WTC11 (cell line): Measurements from ENCODE around the gene NXPH4. TPM values are rescaled to one million over a fixed set of nuclear protein-coding genes. Genes with fewer than 3 reads are reported as not detected.

Experiments used
- ATAC-seq: fragments of 200-7000 bp; cut with Tn5 transposase; 2 replicates; pipeline ENCODE4 v1.10.0; 2021; ENCODE audit warnings: mild to moderate bottlenecking, moderate library complexity
- CTCF ChIA-PET: fragments of 300-600 bp; sonication (Branson Sonifier 250); formaldehyde crosslinking; loops from one replicate; lab custom pipeline; 2021; ENCODE audit warnings: antibody characterized with exemption; lab: Charles Lee
- POLR2A ChIA-PET: fragments of 350-600 bp; sonication (Branson Sonifier 250); formaldehyde crosslinking; loops from one replicate; lab custom pipeline; 2021; ENCODE audit warnings: antibody characterized with exemption; lab: Charles Lee
- DNase-seq: peaks from one replicate; pipeline ENCODE4 v3.0.0; 2021; ENCODE audit warnings: low spot score
- H3K27ac Mint-ChIP-seq: 2 replicates; pipeline ENCODE4 v1.8.0; 2021; ENCODE audit warnings: mixed read lengths
- H3K27me3 Mint-ChIP-seq: 2 replicates; pipeline ENCODE4 v1.8.0; 2021; ENCODE audit warnings: low read depth, mild to moderate bottlenecking, moderate library complexity, mixed read lengths
- H3K36me3 Mint-ChIP-seq: 2 replicates; pipeline ENCODE4 v1.8.0; 2021; ENCODE audit warnings: mixed read lengths
- H3K4me1 Mint-ChIP-seq: 2 replicates; pipeline ENCODE4 v1.8.0; 2022; ENCODE audit warnings: mixed read lengths
- H3K4me3 Mint-ChIP-seq: 2 replicates; pipeline ENCODE4 v1.8.0; 2021; ENCODE audit warnings: mild to moderate bottlenecking, moderate library complexity, mixed read lengths
- H3K9me3 Mint-ChIP-seq: 2 replicates; pipeline ENCODE4 v1.8.0; 2021; ENCODE audit warnings: mixed read lengths
- AFF4 ChIP-seq: sonication (generic); formaldehyde crosslinking; IDR thresholded peaks from 2 replicates; pipeline ENCODE4 v1.8.1; 2023; ENCODE audit warnings: mild to moderate bottlenecking, missing genetic modification reagents, borderline replicate concordance
- EMX1 ChIP-seq: fragments of 250-450 bp; sonication (Bioruptor Pico); IDR thresholded peaks from 2 replicates; pipeline ENCODE4 v1.8.0; 2021; ENCODE audit warnings: mild to moderate bottlenecking
- JAZF1 ChIP-seq: fragments of 250-450 bp; sonication (Bioruptor Pico); IDR thresholded peaks from 2 replicates; pipeline ENCODE4 v1.9.0; 2021; ENCODE audit warnings: moderate library complexity, mild to moderate bottlenecking, inconsistent platforms
- NFATC4 ChIP-seq: fragments of 250-450 bp; sonication (Bioruptor Pico); IDR thresholded peaks from 2 replicates; pipeline ENCODE4 v1.9.0; 2021; ENCODE audit warnings: mild to moderate bottlenecking
- NFYB ChIP-seq: sonication (generic); formaldehyde crosslinking; conservative IDR thresholded peaks from 2 replicates; pipeline ENCODE4 v1.8.0; 2022; ENCODE audit warnings: low read depth, missing genetic modification reagents
- NR2C2 ChIP-seq: sonication (generic); formaldehyde crosslinking; IDR thresholded peaks from 2 replicates; pipeline ENCODE4 v1.8.0; 2022; ENCODE audit warnings: mild to moderate bottlenecking, missing genetic modification reagents
- OVOL2 ChIP-seq: fragments of 250-450 bp; sonication (Bioruptor Pico); IDR thresholded peaks from 2 replicates; pipeline ENCODE4 v1.9.0; 2021; ENCODE audit warnings: mild to moderate bottlenecking, borderline replicate concordance
- SOX15 ChIP-seq: fragments of 250-450 bp; sonication (Bioruptor Pico); IDR thresholded peaks from 2 replicates; pipeline ENCODE4 v1.9.0; 2021; ENCODE audit warnings: mild to moderate bottlenecking
- TEAD4 ChIP-seq: sonication (generic); formaldehyde crosslinking; IDR thresholded peaks from 2 replicates; pipeline ENCODE4 v1.8.0; 2022; ENCODE audit warnings: mild to moderate bottlenecking, missing genetic modification reagents
- total RNA-seq: library from RNA; stranded (reverse); gene quantifications from 3 replicates; pipeline ENCODE4 v1.2.3, GENCODE V29; 2021
- TF ChIP-seq, protein P1 (sequence below): sonication (generic); formaldehyde crosslinking; IDR thresholded peaks from 2 replicates; pipeline ENCODE4 v1.8.1; 2022; ENCODE audit warnings: low read depth, missing genetic modification reagents, borderline replicate concordance
- TF ChIP-seq, protein P2 (sequence below): sonication (generic); formaldehyde crosslinking; IDR thresholded peaks from 2 replicates; pipeline ENCODE4 v1.8.0; 2023; ENCODE audit warnings: missing genetic modification reagents

NXPH4 gene
- total RNA-seq, 1 experiment from 2014 or later = 4.9 TPM

- TF ChIP-seq AFF4 (CRISPR knock-in tag) (no peak), SOX15 (no peak), EMX1 (CRISPR knock-in tag) (no peak; the same call in 1 of the 2 replicates), NFYB (CRISPR knock-in tag) (peak; percentile 22; the same call in 1 of the 2 replicates), NFATC4 (no peak), OVOL2 (CRISPR knock-in tag) (no peak)
- TF ChIP-seq, protein P1, sequence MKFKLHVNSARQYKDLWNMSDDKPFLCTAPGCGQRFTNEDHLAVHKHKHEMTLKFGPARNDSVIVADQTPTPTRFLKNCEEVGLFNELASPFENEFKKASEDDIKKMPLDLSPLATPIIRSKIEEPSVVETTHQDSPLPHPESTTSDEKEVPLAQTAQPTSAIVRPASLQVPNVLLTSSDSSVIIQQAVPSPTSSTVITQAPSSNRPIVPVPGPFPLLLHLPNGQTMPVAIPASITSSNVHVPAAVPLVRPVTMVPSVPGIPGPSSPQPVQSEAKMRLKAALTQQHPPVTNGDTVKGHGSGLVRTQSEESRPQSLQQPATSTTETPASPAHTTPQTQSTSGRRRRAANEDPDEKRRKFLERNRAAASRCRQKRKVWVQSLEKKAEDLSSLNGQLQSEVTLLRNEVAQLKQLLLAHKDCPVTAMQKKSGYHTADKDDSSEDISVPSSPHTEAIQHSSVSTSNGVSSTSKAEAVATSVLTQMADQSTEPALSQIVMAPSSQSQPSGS = no peak
- TF ChIP-seq, protein P2, sequence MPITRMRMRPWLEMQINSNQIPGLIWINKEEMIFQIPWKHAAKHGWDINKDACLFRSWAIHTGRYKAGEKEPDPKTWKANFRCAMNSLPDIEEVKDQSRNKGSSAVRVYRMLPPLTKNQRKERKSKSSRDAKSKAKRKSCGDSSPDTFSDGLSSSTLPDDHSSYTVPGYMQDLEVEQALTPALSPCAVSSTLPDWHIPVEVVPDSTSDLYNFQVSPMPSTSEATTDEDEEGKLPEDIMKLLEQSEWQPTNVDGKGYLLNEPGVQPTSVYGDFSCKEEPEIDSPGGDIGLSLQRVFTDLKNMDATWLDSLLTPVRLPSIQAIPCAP = no peak
Observed at GRCh38 chr12:57229634-57230380, 13.2 kb downstream of the NXPH4 start, which contains the start of gene SHMT2 (continued).

- Mint-ChIP-seq H3K9me3 (no peaks in the 10 kb centered on the region), H3K27ac (peak overlapping the region; percentile 94), H3K4me1 (peaks cover 48% of the 10 kb centered on the region), H3K4me3 (peak overlapping the region; percentile 98), H3K27me3 (peaks cover 49% of the 10 kb centered on the region), H3K36me3 (peaks cover 35% of the 10 kb centered on the region)
- ATAC-seq (no peak), DNase-seq (no peak)
- ChIA-PET CTCF (interaction anchor here (1.0 to 10.4 kb wide), 11 partner anchors 9 to 228 kb away, joined by 3 to 660 read pairs (median 8); partner anchors contain the start of genes GLI1, INHBE, NXPH4 and STAC3), POLR2A (interaction anchor here (0.8 to 2.6 kb wide), 11 partner anchors 8 to 228 kb away, joined by 3 to 41 read pairs (median 8); partner anchors contain the start of genes INHBE, LRP1 and NXPH4)
- no peak for TF ChIP-seq JAZF1 (CRISPR knock-in tag)
- TF ChIP-seq TEAD4 (CRISPR knock-in tag) = no peak
- TF ChIP-seq NR2C2 = peak; percentile 14; the same call in 1 of the 2 replicates
- TF ChIP-seq AFF4 (CRISPR knock-in tag) = 0 out of 2 replicates have a peak, but pooled peaks have one; percentile 46
Observed at GRCh38 chr12:57230381-57231155, 14.0 kb downstream of the NXPH4 start.
